Activated effector memory CD4-positive, alpha-beta T cell treated with anti-CD3 and anti-CD28 coated beads, Interleukin-2, amount 50 U/mL, for 16 hours (primary cell): Measurements from ENCODE around the gene SNX7.

Experiments
- DNase-seq: peaks from one replicate; pipeline ENCODE4 v3.0.0-alpha.2; 2020

SNX7 gene

GRCh38 chr1:98661544-98662355 lies at the start of gene SNX7:
SNX7 (plus strand) TSS chr1:98661721; CDS start chr1:98661732, 11 bp downstream.
- DNase-seq, result no peak

DNA sequence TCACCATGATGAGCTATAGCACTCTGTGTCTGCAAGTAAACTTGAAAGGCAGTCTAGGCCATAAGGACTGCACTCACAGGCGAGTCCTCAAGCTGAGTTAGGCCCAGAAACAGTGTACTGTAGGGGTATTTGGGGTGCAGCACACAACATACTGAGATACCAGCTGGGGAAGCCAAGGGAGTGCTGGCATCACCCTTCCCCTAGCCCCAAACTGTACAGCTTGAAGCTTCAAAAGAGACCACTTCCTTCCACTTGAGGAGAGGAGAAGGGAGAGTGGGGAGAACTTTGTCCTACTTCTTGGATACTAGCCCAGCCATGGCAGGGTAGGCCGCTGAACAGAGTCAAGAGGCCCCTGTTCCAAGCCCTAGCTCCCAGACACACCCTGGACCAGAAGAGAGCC lies 24.2 kb upstream of the SNX7 start:
- DNase-seq, result no peak

DNA sequence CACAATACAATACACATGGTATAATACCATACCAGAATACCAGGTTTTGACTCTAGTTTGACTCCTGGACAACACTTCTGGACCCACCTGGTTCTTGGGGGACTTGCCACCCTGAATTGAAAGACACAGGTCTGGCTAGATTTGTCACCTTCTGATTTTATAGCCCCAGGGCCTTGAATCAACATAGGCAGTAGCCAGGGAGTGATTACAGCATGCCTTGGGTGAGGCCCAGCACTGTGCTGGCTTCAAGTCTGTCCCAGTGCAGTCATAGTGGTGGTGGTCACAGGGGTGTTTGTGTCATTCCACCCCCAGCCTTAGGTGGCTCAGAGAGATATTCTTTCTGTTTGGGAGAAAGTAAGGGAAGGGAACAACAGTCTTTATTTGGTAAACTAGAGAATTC lies 23.3 kb upstream of the SNX7 start:
- no peak for DNase-seq

DNA sequence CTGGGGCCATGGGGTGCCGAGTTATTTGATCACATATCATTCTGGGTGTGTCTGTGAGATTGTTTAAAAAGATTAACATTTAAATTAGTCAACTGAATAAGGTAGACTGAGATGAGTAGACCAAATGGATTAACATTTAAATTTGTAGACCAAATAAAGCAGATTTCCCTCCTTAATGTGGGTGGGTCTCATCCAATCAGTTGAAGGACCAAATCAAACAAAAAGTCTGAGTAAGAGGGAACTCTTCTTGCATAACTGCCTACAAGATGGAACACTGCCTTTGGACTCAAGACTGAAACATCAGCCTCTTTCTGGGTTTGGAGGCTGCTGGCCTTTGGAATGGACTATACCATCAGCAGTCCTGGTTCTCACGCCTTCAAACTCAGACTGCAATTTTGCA lies 17.0 kb upstream of the SNX7 start:
- DNase-seq, result no peak

- DNase-seq, result no peak
Measured at GRCh38 chr1:98651116-98651632, 10.3 kb upstream of the SNX7 start.

DNA sequence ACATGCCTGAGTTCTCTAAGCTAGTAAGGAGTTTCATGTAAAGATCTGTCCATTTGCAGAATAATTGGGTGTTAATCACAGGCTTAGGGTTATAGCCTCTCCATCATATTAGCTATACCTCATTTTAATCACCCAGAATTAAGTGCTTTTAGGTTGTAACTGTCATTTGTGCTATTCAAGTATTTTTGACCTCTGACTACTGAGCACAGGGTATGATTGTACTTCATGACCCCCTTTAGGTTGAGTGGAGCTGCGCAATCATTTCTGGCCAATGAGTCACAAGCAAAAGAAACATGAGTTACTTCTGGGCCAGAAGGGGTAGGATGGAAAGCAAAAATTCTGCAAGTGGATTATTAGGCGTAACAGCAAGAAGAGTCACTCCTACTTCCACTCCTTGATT lies 8.4 kb upstream of the SNX7 start:
- DNase-seq, result no peak

DNA sequence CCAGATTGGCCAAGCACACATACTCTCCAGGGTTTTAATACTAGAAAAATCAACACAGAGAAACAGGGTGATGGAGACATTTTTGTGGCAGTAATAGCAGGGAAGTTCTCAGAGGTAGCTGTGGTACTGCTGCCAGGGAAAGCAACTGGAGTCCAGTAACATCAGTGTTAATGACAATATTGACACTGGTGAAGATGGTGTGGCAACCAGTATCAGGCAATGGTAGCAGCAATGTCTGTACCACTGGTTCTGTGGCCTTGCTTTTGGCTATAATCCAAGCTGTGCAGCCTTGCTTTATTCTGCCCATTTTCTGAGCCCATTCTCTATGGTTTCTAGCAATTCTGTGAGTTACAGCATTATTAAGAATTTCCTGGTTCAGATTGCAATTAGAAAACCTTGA lies 1.6 kb upstream of the SNX7 start:
- no peak for DNase-seq

GRCh38 chr1:98660940-98661543 lies 479 bp upstream of the SNX7 start:
- no peak for DNase-seq

DNA sequence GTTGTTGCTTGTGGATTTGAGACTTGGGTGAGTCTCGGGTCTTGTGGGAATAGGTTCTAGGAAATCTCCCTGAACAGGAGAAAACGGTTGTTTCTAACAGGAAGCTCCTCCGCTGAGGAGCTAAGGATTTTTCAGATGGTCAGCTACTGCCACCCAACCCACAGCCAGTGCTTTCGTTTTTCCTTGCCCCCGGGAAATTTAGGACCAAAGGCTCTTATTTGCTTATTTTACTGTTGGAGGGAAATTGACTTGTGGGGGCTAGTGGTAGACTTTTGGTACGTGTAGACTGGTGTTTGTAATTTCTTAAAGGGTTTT lies 792 bp downstream of the SNX7 start:
- no peak for DNase-seq

DNA sequence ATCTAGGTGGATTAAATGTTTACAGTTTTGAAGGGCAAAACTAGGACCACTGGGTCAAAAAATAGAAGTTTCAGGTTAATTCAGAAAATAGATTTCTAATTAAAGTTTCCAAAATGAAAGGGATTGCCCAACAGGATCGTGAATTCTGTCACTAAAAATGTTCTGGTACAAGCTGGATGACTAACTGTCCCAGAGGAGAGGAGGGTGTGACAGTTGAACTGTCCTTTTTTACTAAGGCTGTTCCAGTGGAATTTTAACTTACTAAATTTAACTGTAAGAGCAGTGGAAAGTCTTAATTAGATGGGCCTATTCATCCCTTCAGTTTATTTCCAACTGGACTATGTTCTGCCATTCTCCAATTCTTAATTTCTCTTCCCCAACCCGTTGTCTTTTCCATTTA lies 7.2 kb downstream of the SNX7 start:
- no peak for DNase-seq

GRCh38 chr1:98669355-98670296 lies 8.1 kb downstream of the SNX7 start:
- DNase-seq, result no peak

DNA sequence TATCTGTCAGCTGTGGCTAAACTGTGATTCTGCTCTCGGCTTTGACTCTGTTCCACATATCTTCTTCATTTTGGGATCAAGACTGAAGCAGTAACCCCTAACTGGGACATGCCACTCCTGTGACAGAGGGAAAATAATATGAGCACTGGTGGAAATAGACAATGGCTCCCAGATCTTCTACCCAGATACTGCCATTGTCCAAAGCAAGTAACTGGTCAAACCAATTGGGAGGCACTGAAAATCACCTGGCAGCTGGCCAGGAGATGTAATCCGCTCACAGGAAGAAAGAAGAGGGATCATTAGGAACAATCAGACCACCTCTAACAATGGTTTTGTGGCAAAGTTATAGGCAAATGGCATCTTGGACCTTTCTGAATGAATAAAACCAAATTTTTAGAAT lies 10.7 kb downstream of the SNX7 start:
- no peak for DNase-seq

GRCh38 chr1:98674075-98674781 lies 12.7 kb downstream of the SNX7 start:
- no peak for DNase-seq

DNA sequence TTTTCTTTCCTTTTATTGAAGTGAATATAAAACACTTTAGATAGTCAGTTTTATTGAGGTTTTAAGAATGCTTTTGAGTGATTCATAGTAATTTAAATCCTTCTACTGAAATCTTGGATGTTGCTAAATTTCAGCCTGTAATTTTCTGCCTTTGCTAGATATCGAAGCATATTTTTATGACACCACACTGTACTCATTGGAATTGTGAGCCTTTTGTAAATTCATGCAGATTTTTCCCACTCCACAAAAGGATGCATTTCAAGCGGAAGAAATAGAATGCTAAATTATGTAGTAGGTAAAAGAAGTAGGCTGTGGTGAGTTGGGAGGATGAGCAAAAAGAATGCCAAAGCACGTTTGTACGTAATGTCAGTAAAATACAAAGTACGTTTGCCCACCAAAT lies 13.8 kb downstream of the SNX7 start:
- DNase-seq, result no peak

DNA sequence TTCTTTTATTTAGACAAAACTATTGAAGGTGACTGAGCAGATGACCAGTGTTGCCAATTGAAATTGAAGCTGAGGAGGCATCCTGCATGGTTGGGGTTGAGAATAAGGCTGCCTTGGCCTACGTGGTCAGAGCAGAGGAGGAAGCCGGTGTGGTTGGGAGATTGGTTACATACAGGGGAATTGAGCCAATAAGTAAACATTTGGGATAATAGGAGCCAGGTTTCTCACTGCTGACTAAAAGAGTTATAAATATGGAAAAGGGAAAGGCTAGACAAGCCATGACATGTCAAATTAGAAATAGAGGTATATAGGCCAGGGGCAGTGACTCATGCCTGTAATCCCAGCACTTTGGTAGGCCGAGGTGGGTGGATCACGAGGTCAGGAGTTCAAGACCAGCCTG lies 15.8 kb downstream of the SNX7 start:
- no peak for DNase-seq

- no peak for DNase-seq
Measured at GRCh38 chr1:98681812-98682211, 20.3 kb downstream of the SNX7 start.

GRCh38 chr1:98688110-98688739 lies 26.7 kb downstream of the SNX7 start:
- DNase-seq, result no peak

DNA sequence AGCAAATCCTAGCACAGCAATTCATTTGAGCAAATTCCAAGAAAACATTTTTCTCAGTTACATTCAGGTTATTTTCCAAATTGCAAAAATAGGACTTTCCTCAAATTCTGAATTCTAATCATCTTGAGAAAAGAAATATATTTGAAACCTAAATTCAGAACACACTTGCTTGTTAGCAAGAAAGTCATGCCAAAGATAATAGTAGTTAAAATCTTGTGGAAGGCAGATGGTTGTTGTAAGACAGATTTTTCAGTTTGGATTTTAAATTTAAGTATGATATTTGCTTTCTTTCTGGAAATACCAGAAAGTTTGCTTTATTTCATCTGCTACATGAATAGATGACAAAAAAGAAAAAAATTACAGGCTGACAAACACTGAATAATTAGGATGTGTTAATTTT lies 29.1 kb downstream of the SNX7 start:
- no peak for DNase-seq

- no peak for DNase-seq
Measured at GRCh38 chr1:98692482-98692881, 31.0 kb downstream of the SNX7 start.

DNA sequence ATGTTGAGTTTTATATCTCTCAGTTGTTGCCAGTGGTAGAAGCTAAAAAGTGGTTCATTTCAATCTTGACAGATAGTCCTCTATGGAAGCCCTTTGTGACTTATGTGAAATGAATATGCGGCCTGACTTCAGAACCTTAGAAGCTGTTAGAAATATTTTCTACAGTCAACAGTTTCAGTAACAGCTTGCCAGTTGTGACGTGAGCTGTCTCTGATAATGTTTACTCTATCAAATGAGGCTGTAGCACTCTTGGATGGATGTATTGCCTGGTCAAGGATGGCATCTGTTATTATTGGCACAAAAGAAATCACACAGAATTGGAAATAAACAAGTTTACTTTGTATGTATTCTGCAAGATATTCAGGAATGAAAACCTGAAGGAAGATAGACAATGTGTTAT lies 31.9 kb downstream of the SNX7 start:
- DNase-seq, result no peak

- DNase-seq, result no peak
Measured at GRCh38 chr1:98696077-98696476, 34.6 kb downstream of the SNX7 start.

- no peak for DNase-seq
Measured at GRCh38 chr1:98697781-98698180, 36.3 kb downstream of the SNX7 start.
